HG02884 (cell line): ENCODE measurements around the gene NSG2.
"Not testable (repeated sequence)": the region's sequence is repeated elsewhere in the genome, so short reads cannot be mapped to it uniquely, and the experiment has no call there.

ENCODE experiments used
- ATAC-seq: cut with Tn5 transposase; IDR thresholded peaks from one replicate; pipeline ENCODE4 v1.9.1; 2021; ENCODE audit warnings: mild to moderate bottlenecking, moderate library complexity; ENCODE audit not compliant: unreplicated experiment

The NSG2 gene

DNA sequence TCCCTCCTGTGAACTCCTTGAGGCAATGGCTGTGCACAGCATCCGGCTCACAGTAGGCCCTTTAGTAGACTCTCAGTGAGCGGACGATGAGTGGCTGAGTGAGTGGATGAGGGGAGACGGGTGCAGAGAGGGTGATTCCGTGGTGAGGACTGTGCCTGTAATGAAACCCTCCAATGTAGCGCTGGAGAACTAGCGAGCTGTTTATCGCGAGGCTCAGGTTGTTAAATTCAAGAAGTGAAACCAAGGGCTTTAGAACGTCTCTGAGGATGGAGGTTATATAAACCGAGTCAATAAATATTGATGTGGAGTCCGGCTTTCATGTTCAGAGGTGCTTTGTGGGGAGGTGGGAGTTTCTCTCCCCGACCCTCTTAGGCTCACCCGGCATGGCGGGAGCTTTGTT is 53.2 kb downstream of the NSG2 start:
- ATAC-seq: no peak

DNA sequence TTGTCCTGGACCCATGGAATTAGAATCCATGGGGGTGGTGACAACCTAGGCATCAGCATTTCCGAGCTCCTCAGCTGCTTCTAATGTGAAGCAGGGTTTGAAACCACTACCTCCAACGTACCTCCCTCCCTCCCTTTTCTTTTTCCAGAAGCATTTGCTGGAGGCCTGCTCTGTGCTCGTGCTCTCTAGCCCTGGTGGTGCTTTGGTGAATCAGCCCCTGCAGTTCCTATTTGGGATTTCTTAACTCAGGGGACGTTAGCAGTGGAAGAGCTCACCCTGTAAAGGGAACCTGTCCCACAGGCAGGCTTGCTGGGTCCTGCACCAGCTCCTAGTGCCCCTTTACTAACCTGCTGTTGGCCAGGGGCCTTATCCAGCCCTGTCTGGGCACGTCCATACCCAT is 55.0 kb downstream of the NSG2 start:
- ATAC-seq: no peak

DNA sequence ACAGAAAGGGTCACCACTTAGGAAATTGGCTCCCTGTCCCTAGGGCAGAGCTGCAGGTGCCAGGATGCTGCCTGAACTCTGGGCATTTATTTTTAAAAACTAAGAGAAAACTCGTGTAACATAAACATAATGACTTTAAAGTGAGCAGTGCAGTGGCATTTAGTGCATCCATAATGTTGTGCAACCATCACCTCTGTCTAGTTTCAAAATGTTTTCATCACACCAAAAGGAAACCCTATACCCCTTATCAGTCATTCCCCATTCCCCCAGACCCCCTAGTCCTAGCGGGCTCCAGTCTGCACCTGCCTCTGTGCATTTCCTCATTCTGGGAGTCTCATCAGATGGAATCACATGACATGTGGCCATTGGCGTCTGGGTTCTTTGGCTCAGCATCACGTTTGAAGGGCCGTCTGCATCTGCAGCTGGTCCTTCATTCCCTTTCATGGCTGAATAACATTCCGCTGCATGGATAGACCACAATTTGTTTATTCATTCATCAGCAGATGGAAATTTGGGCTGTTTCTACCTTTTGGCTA is 55.8 kb downstream of the NSG2 start:
- no peak for ATAC-seq

DNA sequence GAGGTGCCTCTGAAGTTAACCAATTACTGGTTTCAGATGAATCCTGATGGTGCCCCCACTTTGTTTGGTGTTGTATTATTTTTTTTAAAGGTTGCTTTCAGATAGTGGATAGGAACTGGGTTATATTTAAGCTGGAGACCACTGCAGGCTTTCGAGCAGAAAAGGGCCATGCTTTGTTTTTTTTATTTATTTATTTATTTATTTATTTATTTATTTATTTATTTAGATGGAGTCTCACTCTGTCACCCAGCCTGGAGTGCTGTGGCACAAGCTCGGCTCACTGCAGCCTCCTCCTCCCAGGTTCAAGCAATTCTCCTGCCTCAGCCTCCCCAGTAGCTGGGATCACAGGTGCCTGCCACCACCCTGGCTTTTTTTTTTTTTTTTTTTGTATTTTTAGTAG is 57.1 kb downstream of the NSG2 start:
- ATAC-seq: not testable (repeated sequence)

DNA sequence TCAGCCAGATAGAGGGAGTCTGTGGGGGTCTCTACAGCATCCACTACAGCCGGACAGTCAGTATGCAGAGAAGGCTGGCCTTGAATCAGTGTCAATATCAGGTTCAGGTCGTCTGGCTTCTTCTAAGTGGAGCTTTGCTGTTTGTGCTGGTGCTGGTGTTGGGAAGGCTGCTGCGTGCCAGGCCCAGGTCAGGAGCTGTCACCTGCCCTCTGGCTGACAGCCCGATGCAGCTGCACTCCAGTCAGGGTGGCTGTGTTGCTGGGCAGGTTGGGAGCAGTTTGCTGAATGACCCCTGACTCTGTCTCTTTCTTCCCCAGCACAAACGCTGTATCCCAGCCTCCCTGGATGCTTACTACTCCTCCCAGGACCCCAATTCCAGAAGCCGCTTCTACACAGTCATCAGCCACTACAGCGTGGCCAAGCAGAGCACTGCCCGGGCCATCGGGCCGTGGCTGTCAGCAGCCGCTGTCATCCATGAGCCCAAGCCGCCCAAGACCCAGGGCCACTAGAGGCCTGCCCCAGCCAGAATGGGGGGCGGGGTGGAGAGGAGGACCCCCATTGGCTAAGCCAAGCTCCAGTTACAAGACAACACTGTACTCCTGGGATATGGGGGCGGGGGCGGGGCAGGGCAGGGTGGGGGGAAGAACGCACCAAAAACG is 61.6 kb downstream of the NSG2 start:
- ATAC-seq: no peak

DNA sequence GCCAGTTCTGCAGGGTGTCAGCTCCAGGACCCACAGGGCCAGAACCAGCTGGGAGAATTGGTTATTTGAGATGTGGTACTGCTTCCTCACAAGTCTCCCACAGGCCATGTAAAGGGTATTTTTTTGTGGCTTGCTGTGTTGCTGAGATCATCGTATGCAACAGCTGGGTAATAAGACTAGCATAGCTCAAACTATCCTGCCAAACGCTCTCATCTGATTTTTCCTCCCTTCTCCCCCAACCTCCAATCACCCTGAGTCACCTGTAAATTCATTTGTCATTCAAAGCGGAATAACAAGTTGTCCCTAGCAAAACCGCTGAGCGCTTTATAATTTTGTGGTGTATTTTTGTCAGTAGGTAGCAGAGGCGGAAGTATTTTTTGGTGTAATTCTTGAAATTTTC is 63.2 kb downstream of the NSG2 start:
- no peak for ATAC-seq

DNA sequence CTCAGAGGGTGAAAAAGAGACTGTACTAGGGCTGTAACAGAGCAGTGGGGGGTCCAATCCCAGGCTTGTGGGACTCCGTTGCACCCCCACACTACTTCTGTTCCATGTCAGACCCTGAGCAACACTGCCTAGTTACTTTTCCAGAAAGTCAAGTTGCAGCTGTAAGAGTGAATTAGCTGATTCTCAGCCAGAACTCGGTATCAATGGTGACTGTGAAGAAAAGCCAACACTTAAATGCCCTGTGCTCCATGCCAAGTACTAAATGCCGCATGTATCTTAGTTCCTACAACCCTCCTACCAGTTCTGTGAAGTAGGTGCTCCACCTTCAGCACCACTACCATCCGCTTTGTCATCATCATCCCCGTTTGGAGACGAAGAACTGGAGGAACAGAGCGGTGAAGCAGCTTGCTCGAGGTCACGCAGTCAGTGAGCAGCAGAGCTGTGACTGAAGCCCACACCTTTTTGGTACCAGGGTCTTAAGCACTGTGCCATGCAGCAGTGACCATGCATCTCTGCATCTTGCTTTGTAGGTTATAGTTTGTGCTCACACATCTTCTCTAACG is 64.3 kb downstream of the NSG2 start:
- ATAC-seq: no peak

DNA sequence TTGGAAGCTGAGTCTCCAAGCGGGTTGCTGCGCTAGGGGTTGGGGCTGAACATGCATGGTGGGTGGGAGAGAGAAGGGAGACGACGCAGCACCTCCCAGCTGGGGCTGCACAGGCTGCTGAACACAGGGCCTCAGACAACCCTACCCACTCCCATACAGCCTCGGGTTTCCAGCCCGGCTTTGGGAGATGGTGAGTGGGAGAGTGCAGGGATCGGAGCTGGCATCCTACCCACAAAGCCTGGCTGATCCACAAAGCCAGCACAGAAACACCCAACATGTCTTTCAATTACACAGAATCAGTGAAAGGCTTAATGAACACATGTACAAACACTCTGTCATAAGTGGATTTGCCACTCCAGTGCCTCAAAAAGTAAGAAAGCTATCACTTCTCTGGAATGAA is 64.8 kb downstream of the NSG2 start:
- no peak for ATAC-seq

DNA sequence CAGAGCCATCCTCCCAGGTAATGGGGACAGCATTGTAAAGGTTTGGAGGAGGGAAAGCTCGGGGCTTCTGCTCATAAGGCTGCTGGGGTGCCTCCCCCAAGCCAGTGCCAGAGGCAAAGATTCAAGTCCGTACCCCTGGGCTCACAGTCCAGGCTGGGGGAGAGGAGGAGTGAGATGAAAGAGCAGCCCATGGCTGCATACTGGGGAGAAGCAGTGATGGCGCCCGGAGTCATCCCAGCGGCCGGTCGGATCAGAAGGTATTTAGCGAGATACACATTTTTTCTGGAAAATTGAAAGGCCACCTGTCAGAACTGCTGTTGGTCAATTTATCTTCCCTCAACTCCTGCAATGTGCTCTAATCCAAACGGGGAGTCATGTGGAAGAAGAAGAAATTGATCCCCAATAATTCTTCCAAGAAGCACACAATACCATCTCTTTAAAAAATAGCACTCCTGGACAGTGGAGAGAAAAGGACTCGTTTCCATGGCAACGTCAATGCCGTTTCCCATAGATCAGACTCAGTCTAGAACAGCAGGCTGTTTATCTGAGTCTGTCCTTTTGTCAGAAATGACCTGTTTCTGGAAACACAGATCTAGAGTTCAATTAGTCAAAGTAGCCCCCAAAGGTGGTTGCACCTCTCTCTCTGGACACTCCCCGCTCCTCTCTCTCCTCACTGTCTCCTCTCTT is 65.9 kb downstream of the NSG2 start:
- ATAC-seq: no peak

DNA sequence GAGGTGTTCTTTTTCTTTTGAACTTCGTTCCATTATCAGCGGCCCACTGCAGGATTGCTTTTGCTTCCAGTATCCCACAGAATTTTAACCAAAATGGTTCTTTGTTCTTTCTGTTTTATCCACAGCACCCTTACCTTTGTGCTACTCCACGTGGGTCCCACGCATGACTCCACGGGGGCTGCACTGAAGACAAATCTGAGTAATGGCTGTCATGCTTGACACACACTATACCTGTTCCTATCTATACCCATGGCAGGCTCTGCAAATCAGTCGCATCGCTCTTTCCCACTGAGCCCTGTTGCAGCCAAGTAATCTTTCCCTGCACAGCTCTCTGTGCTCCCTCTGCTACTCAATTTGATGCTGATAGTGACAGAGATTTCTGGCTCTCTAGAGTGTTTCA is 69.7 kb downstream of the NSG2 start:
- no peak for ATAC-seq

DNA sequence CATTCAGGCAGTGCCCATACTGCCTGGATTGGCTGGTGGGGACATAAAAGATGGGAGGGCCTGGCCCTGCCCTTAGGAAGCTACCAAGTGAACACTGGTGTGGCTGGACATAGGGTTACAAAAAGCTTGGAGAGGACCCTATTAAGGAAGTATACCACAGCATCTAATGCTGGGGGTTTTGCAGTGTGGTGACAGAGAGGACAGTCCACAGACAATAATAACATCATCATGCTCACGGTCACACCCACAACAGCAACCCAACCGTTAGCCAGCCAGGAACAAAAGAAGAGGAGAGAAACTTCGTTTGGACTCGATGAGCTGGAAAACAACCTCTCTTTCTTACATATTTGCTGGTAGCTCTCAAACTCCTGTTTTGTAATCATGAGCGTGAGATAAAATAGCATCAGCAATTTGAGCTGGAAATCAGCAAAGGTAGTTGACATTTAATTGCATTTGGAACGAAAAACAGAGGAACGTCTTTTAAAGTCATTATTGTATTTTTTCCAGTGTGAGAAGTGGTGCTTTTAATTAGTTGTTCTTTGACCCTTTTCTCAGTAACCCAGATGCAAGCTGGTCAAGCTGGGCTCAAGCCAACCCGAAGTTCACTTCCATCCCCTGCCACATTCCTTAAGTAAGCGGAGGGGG is 73.4 kb downstream of the NSG2 start:
- ATAC-seq: no peak

DNA sequence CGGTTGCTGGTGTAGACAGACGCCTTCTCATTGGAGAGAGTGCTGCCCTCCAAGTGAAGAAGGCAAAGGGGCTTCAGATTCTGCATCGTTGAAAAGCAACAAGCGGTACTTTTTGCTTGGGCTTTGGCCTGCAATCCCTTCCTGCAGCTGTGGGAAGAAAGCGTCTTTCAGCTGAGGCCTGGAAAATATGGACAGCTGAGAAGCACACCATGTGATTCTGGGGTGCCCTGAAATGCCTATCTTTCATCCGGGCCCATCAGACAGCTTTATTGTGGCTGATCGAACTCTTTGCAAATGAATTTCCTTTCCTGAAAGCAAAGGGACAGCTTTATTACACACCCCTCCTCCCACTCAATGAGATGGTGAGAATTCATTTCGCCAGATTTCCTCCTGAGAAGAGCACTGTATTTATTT is 74.0 kb downstream of the NSG2 start:
- ATAC-seq: no peak

DNA sequence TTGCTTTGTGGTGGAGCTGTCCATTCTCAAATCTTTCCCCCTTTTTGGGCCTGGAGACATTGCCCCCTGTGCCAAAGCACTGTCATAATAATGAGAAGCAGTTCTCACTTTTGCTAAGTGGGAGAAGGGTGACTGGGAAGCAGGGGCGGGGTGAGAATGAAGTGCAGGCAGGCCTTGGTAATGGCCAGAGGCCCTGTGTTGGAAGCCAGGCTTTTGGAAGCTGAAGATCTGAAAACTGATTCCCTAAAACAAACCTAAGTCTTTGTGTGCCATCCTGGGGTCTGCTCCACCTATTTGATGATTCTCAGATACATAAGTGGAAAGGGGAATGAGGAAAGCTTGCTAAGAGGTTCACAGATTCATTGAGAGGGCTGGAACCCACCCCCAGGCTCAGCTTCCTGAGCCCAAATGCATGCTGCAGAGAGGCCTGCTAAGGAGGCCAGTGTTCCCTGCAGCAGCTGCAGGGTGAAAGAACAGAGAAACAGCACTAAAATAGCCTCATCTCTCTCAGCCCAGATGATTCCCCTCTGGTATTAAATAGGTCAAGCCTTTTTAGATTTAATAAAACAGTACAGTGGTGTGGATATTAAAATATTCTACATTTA is 75.0 kb downstream of the NSG2 start:
- no peak for ATAC-seq

DNA sequence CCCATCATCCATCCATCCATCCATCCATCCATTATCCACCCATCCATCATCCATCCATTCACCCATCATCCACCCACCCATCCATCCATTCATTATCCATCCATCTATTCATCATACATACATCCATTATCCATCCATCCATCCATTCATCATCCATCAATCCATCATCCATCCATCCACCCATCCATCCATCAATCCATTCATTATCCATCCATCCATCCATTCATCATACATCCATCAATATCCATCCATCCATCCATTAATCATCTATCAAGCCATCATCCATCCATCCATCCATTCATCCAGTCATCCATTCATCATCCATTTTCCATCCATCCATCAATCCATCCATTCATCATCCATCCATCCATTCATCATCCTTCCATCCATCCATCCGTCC is 89.0 kb downstream of the NSG2 start:
- no peak for ATAC-seq

DNA sequence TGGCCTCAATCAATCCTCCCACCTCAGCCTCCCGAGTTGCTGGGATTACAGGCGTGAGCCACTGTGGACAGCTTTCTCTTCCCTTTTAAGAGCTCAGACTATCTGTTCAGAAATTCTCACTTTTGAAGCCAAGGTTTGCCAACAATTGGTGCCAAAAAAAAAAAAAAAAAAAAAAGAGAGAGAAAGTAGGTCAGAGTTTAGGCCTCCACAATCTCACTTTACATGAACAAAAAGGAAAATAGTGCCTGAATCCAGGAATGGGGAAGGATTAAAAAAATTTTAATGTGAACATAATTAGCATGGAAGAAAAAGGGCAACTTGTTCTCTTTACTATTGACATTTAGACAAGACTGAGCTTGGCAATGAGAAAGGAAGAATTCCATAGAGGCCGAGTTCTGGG is 94.1 kb downstream of the NSG2 start:
- no peak for ATAC-seq

DNA sequence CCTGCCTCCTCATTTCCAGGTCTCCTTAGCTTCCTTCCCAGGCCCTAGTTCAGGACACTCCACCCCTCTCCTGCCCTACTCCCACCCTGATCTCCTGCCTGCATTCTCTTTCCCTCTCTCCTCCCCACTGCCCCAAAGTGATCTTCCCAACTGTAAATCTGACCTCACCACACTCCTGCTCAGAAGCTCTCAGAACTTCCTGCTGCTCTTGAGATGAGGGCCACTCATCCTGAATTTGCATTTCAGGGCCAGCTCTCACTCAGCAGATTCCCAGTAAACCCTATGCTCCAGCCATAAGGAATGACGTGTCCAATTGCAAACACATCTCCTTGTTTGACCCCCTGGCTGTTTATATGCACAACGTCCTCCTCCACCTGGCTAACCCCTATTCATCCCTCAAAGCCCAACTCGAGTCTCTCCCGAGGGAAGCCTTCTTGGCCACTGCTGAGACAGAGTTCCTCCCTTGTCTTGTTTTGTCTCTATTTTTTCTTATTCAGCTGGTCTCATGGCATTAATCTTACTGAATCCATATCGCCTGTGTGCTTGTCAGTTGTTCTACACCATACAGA is 95.0 kb downstream of the NSG2 start:
- no peak for ATAC-seq

DNA sequence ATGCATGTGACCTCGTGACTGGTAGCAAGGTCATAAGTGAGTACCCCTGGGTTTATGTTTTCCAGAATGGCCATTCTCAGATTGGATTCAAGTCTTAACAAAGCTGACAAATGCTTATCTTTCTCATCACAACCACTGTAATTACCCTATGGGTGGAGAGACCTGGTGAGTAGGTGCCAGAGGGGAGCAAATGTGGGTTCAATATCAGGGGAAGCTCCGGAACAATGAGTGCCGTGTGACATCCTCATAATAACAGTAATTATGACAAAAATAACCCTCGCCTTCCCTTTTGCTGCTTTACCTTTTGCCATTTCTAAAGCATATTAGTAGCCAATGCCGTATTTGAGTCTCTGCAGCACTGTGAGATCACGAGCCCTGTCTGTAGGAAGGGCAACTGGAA is 95.9 kb downstream of the NSG2 start:
- ATAC-seq: no peak

DNA sequence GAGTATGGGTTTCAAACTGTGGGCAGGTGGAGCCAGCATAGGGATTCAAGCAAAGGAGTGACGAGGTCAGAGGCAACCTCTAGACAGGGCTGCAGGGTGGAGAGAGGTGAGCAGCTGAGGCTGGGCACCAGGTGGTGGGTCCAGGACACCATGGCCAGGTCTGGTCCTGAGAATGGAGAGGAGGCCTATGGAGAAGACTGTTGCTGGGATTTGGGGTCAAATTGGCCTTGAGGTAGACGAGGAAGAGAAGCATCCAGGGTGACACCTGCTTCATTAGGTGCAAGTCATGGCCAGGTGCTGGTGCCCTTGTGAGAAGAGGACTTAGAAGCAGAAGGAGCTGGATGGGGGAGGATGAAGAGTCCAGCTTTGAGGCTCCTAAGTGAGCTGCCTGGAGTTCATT is 99.6 kb downstream of the NSG2 start:
- no peak for ATAC-seq

DNA sequence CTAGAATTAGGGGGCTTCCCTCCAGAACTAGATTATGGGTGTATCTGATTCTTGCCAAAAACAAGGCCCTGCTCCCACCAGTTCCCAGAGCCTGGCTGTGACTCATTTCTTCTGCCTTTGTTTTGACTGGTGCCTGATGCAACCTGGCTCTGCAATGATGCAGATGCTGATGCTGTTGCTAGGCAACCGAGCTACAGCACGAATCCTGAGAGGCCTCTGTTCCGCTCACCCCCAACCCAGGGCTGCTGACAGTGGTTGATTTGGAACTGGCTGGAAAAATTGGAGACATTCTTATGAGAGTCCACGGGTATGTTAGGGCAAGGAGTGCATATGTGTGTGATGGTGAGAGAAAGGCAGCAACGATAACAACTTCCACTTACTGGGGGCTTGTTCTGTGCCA is 100.3 kb downstream of the NSG2 start:
- no peak for ATAC-seq

DNA sequence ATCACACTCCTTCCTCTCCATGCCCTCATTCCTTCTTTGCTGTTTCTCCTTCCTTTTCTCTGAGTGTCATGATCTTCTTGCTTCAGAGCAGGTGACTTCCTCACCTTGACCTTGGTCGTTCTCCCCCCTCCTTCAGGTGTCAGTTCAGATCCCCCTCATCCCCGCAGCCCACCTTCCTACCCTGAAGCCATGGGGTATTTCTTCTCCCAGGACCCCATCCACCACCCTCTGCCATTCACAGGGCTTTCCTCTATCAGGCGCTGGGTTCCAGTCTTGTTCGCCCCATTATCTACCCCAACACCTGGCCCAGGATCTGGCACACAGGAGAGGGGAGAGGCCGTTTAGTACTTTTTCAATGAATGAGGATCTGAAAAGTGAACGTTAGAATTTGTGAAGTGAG is 101.0 kb downstream of the NSG2 start:
- ATAC-seq: no peak

DNA sequence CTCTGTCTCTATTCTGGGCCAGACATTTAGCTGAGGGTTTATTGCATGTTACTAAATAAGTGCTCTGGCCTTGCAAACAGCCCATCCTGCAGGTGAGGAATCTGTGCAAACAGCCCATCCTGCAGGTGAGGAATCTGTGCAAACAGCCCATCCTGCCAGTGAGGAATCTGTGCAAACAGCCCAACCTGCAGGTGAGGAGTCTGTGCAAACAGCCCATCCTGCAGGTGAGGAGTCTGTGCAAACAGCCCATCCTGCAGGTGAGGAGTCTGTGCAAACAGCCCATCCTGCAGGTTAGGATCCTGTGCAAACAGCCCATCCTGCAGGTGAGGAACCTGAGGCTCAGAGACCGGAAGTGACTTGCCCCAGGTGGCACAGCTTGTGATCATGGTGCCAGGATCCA is 101.5 kb downstream of the NSG2 start:
- not testable (repeated sequence) for ATAC-seq
